Testis (tissue), 3 donors: Measurements from ENCODE around the gene TSEN2. TPM values are rescaled to one million over a fixed set of nuclear protein-coding genes. Genes with fewer than 3 reads are reported as not detected.

Experiments used
- DNase-seq: peaks from one replicate; pipeline ENCODE4 v3.0.0-alpha.2; 2019
- H3K27ac ChIP-seq, 2 donors: fragments of 200-600 bp; sonication (generic); one replicate each; pipeline ENCODE4 v1.5.1; 2019
- H3K27me3 ChIP-seq: fragments of 200-600 bp; sonication (generic); one replicate; pipeline ENCODE4 v1.5.1; 2019
- H3K36me3 ChIP-seq: fragments of 200-600 bp; sonication (generic); one replicate; pipeline ENCODE4 v1.5.1; 2017; ENCODE audit warnings: low read depth; ENCODE audit errors: missing control alignments
- H3K4me1 ChIP-seq: fragments of 200-600 bp; sonication (generic); one replicate; pipeline ENCODE4 v1.5.1; 2019
- H3K4me3 ChIP-seq, 2 donors: fragments of 200-600 bp; sonication (generic); one replicate each; pipeline ENCODE4 v1.5.1; 2017 to 2019
- H3K9me3 ChIP-seq: fragments of 200-600 bp; sonication (generic); one replicate; pipeline ENCODE4 v1.5.1; 2017
- CTCF ChIP-seq, 3 experiments: fragments of 450-650 bp in 2 of 3; fragments of 200-600 bp in 1 of 3; sonication (generic) in 1 of 3; IDR thresholded peaks; one replicate each; pipeline ENCODE4 v1.5.1; 2016 to 2019; ENCODE audit warnings: antibody characterized with exemption in 3 of 3, mild to moderate bottlenecking in 2 of 3, moderate library complexity in 1 of 3
- POLR2A ChIP-seq: fragments of 450-650 bp; IDR thresholded peaks from one replicate; pipeline ENCODE4 v1.6.1; 2017; ENCODE audit warnings: antibody characterized with exemption, mild to moderate bottlenecking, moderate library complexity
- WGBS, 2 donors: methylation state at CpG; one replicate each; pipeline ENCODE4 v1.1.5; 2018; 5-methylcytosine and 5-hydroxymethylcytosine counted together
- intact Hi-C: fragments of 100-400 bp; cut with DNase I; formaldehyde crosslinking; loops from one replicate; pipeline ENCODE4 v1.15.1; 2023; ENCODE audit warnings: low total_unique reads
- polyA plus RNA-seq: library from polyadenylated mRNA; stranded (reverse); fragments of 350-450 nt; fragmentation: Illumina TruSeq; extraction: RNeasy Lipid Tissue Mini Kit (QIAGEN cat#74804); gene quantifications from one replicate; pipeline ENCODE4 v1.2.3, GENCODE V29; 2014; ENCODE audit warnings: low read depth, low replicate concordance; ENCODE audit not compliant: insufficient read depth
- small RNA-seq, 2 donors: library from RNA; depleted of rRNA; stranded (forward); fragments of <200 nt; gene quantifications; one replicate each; pipeline ENCODE3, GENCODE V24; 2016
- total RNA-seq, 2 donors: library from RNA; depleted of rRNA; stranded (reverse); fragments of >200 nt; gene quantifications; one replicate each; pipeline ENCODE4 v1.2.3, GENCODE V29; 2016

TSEN2 gene
- total and polyA plus RNA-seq, 3 donors from 2014 or later = 17.0 to 26.8 (median 25.3) TPM

- no peak overlapping the region for H3K4me3 ChIP-seq
- peaks cover 9% of the 10 kb centered on the region for H3K4me1 ChIP-seq
- H3K27ac ChIP-seq = peak overlapping the region in 1 of 2 donors; percentile 56
- 82 to 95% methylated on average over 3 of the region's 3 CpGs for WGBS, 2 donors
- H3K36me3 ChIP-seq = peaks cover 3% of the 10 kb centered on the region
- H3K27me3 ChIP-seq = no peaks in the 10 kb centered on the region
- TF ChIP-seq CTCF (IDR thresholded peaks at IDR 0.05) (no peak), POLR2A (no peak)
- H3K9me3 ChIP-seq = no peaks in the 10 kb centered on the region
- no peak for DNase-seq
- intact Hi-C loops = no loop called here
Observed at GRCh38 chr3:12579456-12579855, 95.2 kb downstream of the TSEN2 start.

GRCh38 chr3:12579905-12580304 is 95.6 kb downstream of the TSEN2 start:
- Histone ChIP-seq H3K4me1 (peaks cover 6% of the 10 kb centered on the region), H3K36me3 (peaks cover 3% of the 10 kb centered on the region), H3K27ac (peak overlapping the region in 1 of 2 donors; percentile 56), H3K27me3 (no peaks in the 10 kb centered on the region), H3K9me3 (no peaks in the 10 kb centered on the region), H3K4me3 (no peak overlapping the region)
- no peak for TF ChIP-seq POLR2A
- TF ChIP-seq CTCF (IDR thresholded peaks at IDR 0.05) = no peak
- no peak for DNase-seq
- 28 to 41% methylated on average over 3 of the region's 3 CpGs for WGBS, 2 donors
- intact Hi-C loops = no loop called here

DNA sequence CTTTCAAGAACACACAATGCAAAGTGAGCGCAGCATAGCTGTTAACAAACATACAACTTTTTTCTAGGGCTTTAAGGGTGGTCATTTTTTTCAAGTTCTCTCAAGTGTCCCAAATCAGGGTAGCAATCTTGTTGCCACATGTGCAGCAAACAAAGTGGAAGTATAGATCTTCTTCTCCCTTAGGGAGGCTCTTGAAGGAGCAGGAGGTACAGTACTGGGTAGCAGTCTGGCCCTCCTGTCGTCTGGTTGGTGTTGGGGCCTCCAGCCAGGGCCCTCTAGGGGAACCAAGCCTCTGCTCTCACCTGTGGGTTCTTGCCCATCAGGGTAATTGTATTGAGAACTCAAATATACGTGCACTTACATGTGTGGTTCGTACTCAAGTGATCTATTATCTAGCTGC is 98.5 kb downstream of the TSEN2 start:
- TF ChIP-seq CTCF (IDR thresholded peaks at IDR 0.05) = no peak
- TF ChIP-seq POLR2A = no peak
- Histone ChIP-seq H3K27me3 (no peaks in the 10 kb centered on the region), H3K27ac (no peak overlapping the region), H3K4me1 (peaks cover 6% of the 10 kb centered on the region), H3K9me3 (no peaks in the 10 kb centered on the region), H3K4me3 (no peak overlapping the region), H3K36me3 (peaks cover 3% of the 10 kb centered on the region)
- no peak for DNase-seq
- WGBS, 2 donors = 78 to 83% methylated on average over 4 of the region's 4 CpGs
- intact Hi-C loops = no loop called here

Small RNA genes within 50 kb of the gene (small RNA-seq; reads per million reads assigned to genes)
- gene RF00017 = 0 reads per million in 2 donors
- 0 reads per million in 2 donors for gene RNA5SP123
- gene RNU6-377P = 0 reads per million in 2 donors

Other genes with a start within 250 kb of the TSEN2 start
- 10 to 100 TPM; 17.6 to 18.7 TPM for gene PPARG, start 195.4 kb upstream of the TSEN2 start, total RNA-seq
- 12.1 TPM for gene PPARG, start 195.4 kb upstream of the TSEN2 start, polyA plus RNA-seq
- gene MKRN2OS, start 61.0 kb downstream of the TSEN2 start, total RNA-seq = not detected
- not detected for gene MKRN2OS, start 61.0 kb downstream of the TSEN2 start, polyA plus RNA-seq
- 10 to 100 TPM; 82.6 to 93.6 TPM for gene MKRN2, start 72.6 kb downstream of the TSEN2 start, total RNA-seq
- 117 TPM for gene MKRN2, start 72.6 kb downstream of the TSEN2 start, polyA plus RNA-seq
- 100 to 1,000 TPM; 133 to 138 TPM for gene RAF1, start 179.6 kb downstream of the TSEN2 start, total RNA-seq
- 68.7 TPM for gene RAF1, start 179.6 kb downstream of the TSEN2 start, polyA plus RNA-seq